ENCODE results near the gene OR52N2.

Gene OR52N2

DNA sequence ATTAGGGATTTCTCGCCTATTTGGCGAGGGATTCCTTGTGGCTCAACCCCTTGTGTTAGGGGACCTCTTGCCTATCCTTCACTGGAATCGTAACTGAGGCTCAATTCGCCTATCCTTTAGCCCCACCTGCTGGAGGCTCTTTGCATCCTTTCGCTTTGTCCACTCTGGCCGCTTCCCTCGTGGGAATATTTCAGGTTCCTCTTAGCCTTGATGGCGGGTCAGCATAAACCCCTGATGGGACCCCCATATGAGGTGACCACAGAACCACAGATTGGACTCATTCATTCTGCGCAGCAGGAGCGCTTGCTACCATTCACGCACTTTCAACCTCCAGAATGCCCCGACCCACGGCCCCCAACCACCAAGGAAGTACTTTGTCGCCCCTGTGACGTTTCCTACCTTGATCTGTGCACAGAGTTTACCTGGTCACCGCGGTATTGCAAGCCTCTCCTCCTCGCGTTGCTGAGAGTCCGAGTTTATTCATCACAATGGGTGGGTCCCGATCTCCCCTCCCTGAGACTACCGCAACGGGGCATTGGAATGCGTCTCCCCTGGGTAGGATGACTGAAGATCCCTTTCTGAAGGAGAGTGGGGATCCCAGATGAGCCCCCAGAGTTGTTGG lies at the start of gene OR52N2:
Gene OR52N2, plus strand, starts transcription at position 425 of the 622 bp plus-strand sequence. CDS start 11,412 bp downstream, outside the sequence.
- peak; percentile 77 for DNase-seq

GRCh38 chr11:5767056-5767455 lies 41.7 kb upstream of the OR52N2 start:
- no peak for DNase-seq

- DNase-seq, result no peak
These were observed 25.5 kb upstream of the OR52N2 start, which contains the start of gene OR52N5 for GRCh38 chr11:5783255-5783654. Gene OR52N5 (minus strand): TSS chr11:5783355. CDS start chr11:5778634, 4,721 bp downstream.

GRCh38 chr11:5791165-5791564 lies 17.6 kb upstream of the OR52N2 start, which contains the start of gene OR52N1:
Gene OR52N1 (minus strand): TSS chr11:5791265. CDS start chr11:5788816, 2,449 bp downstream.
- DNase-seq, result no peak

GRCh38 chr11:5796541-5796940 lies 12.2 kb upstream of the OR52N2 start:
- no peak for DNase-seq

GRCh38 chr11:5803982-5804381 lies 4.7 kb upstream of the OR52N2 start:
- no peak for DNase-seq

DNA sequence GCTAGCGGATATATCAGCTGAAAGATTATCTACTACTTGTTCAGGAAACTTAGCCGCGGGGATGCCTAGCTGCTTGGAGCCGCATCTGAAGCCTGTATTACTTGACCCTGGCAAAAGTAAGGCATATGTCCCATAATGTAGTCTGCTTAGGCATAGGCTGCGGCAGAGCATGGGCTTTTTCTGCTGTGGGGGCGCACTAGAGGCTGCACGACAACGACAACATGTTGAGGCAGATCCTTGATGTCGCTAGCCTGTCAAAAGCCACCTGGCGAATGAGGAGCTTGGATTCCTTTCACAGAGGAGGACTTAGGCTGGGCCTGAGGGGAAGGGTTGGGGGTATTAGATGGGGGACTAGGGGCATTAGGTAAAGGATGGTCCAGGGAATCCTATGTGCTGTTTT lies 1.1 kb upstream of the OR52N2 start:
- DNase-seq, result no peak

GRCh38 chr11:5809122-5809519 lies 397 bp downstream of the OR52N2 start:
- DNase-seq, result peak; percentile 9

- DNase-seq, result no peak
These were observed 1.4 kb downstream of the OR52N2 start for GRCh38 chr11:5809905-5810795.

GRCh38 chr11:5815534-5815933 lies 6.8 kb downstream of the OR52N2 start:
- no peak for DNase-seq

DNA sequence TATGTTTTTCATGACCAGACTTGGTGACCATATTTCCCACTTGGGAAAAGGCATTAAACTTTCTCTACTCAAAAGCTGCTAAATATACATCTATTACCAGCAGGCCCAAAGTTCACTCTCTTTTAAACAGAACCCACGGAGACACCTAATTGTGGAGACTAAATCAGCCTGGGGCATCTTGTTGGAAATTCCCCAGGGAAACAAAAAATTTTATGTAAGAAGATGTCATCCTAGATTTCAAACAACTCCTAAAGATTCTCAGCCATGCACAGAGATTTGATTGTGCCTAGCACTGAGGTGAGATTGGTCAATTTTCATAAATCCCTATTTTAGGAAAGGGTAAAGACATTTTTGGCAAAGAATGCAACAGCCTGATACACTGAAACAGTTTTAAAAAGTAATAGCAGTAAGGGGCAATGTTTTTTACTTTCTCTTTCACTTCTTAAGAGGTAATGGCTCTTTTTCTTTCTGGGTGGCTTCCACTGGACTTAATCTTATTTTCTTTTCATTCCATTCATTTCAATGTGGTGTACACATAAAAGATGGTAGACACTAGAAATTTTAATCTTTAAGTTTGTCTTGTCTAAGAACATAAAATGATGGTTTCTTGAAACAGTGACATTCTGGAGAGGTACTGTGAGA lies 9.6 kb downstream of the OR52N2 start:
- DNase-seq, result peak; percentile 11

GRCh38 chr11:5831196-5831829 lies 22.6 kb downstream of the OR52N2 start:
- DNase-seq, result no peak

DNA sequence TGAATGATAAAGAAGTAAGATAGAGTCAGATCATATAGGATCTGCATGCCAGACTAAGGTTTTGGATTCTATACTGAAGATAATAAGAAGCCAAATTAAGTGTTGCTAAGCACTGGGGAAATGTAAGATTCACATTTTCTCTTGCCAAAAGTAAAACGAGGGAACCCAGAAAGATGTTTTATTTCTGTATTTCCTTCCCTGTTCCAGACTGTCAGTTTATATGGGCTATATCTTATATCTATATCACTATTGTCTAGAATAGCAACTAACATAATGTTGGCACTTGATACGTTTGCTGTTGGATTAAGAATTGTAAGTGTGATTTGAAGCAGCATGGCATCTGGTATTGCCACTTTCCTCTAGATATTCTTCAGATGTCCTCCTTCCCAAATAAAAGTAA lies 24.7 kb downstream of the OR52N2 start:
- no peak for DNase-seq

- DNase-seq, result no peak
These were observed 29.0 kb downstream of the OR52N2 start for GRCh38 chr11:5837695-5838094.

DNA sequence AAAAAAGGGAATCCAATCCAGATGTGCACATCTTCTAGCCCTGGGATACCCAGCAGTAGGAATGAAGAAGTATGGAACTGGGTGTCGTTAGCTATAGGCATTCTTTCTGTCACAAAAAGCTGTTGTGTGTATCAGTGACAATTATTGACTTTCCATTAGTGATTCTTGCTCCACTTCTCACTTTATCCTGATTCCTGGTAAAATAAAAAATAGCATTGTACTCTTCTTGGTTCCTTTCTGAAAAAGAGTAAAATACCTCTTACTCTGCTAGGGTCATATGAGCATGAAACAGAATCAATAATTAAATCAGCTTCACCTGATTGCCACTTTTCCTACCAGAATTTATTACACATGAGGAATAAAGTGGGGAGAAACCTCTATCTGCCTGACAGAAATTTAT lies 33.1 kb downstream of the OR52N2 start, which contains the start of gene OR52E6:
Gene OR52E6, minus strand, starts transcription at position 101 of the 400 bp plus-strand sequence. Its CDS starts 0 bp downstream, at position 101.
- no peak for DNase-seq

GRCh38 chr11:5846701-5847100 lies 38.0 kb downstream of the OR52N2 start:
- DNase-seq, result no peak

DNA sequence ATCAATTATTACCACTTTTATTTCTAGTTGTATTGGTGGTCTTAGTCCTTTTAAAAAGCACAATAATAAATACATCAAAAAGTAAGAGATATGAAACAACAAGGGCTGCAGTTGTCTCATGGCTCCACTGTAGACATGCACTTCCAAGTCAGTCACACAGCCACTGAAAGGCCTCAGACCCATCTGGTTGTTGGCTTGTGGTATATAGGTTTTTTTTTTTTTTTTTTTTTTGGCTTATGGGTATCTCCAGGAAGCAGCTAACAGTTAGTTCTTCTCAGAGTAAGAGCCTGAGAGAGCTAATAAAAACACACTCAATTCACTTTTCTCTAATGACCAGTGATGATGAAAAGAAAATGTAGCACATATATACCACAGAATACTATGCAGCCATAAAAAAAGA lies 39.0 kb downstream of the OR52N2 start:
- no peak for DNase-seq

GRCh38 chr11:5851002-5851401 lies 42.3 kb downstream of the OR52N2 start:
- no peak for DNase-seq

GRCh38 chr11:5857590-5857989 lies 48.9 kb downstream of the OR52N2 start, which contains the start of gene OR52E8:
Gene OR52E8 (minus strand): TSS chr11:5857690. CDS start chr11:5857690, 0 bp downstream.
- DNase-seq, result no peak

GRCh38 chr11:5865826-5866225 lies 57.1 kb downstream of the OR52N2 start:
- DNase-seq, result no peak

Measured in CD4-positive, alpha-beta T cell treated with Interleukin-10 for 1 hour (primary cell).